PFSK-1 (cell line): Measurements from ENCODE around the gene MAML1.

ENCODE experiments used
- FOXP2 ChIP-seq: optimal IDR thresholded peaks from 2 replicates; pipeline ENCODE3; 2011; ENCODE audit warnings: borderline replicate concordance, control low read depth, inconsistent platforms; ENCODE audit not compliant: insufficient read depth; ENCODE audit errors: extremely low read length, extremely low read depth
- POLR2AphosphoS5 ChIP-seq: IDR thresholded peaks from 2 replicates; pipeline ENCODE4 v1.6.1; 2012; ENCODE audit warnings: low read depth, mild to moderate bottlenecking, control low read depth, low read length, moderate library complexity
- REST ChIP-seq, 2 experiments: IDR thresholded peaks; 2 replicates each; pipeline versions ENCODE4 v1.6.1 to v1.8.0; 2011 to 2012; ENCODE audit warnings: low read depth in 2 of 2, low read length in 2 of 2, control low read depth in 1 of 2, inconsistent platforms in 1 of 2, mild to moderate bottlenecking in 1 of 2, moderate library complexity in 1 of 2; ENCODE audit not compliant: insufficient read depth in 1 of 2
- SIN3A ChIP-seq: IDR thresholded peaks from 2 replicates; pipeline ENCODE4 v1.6.1; 2012; ENCODE audit warnings: mild to moderate bottlenecking, low read length, moderate library complexity, borderline replicate concordance; ENCODE audit not compliant: insufficient read depth
- TAF1 ChIP-seq: IDR thresholded peaks from 2 replicates; pipeline ENCODE4 v1.6.1; 2012; ENCODE audit warnings: low read length, control low read depth, borderline replicate concordance; ENCODE audit not compliant: insufficient read depth

MAML1 gene

GRCh38 chr5:179798144-179798770 is 65.6 kb downstream of the MAML1 start:
- no peak for TF ChIP-seq TAF1
- no peak for TF ChIP-seq POLR2AphosphoS5
- no peak for TF ChIP-seq REST (IDR thresholded peaks at IDR 0.05; ENCODE audit: insufficient read depth in 1 of 2, low read depth in 2 of 2, low read length in 2 of 2)
- TF ChIP-seq SIN3A = no peak
- TF ChIP-seq FOXP2 = no peak

- TF ChIP-seq POLR2AphosphoS5 (no peak), SIN3A (no peak), TAF1 (no peak), REST (IDR thresholded peaks at IDR 0.05; ENCODE audit: insufficient read depth in 1 of 2, low read depth in 2 of 2, low read length in 2 of 2) (no peak)
Observed at GRCh38 chr5:179798771-179799643, 66.4 kb downstream of the MAML1 start.

- TF ChIP-seq SIN3A (no peak), TAF1 (no peak), REST (IDR thresholded peaks at IDR 0.05; ENCODE audit: insufficient read depth in 1 of 2, low read depth in 2 of 2, low read length in 2 of 2) (no peak), POLR2AphosphoS5 (no peak), FOXP2 (no peak)
Observed at GRCh38 chr5:179799644-179799973, 67.0 kb downstream of the MAML1 start.

GRCh38 chr5:179800071-179800695 is 67.6 kb downstream of the MAML1 start:
- TF ChIP-seq SIN3A (no peak), POLR2AphosphoS5 (no peak), REST (IDR thresholded peaks at IDR 0.05; ENCODE audit: insufficient read depth in 1 of 2, low read depth in 2 of 2, low read length in 2 of 2) (no peak), FOXP2 (no peak), TAF1 (no peak)
